Ovary (tissue), 9 donors: Measurements from ENCODE around the gene TCERG1L. TPM values are rescaled to one million over a fixed set of nuclear protein-coding genes. Genes with fewer than 3 reads are reported as not detected.

Experiments used
- DNase-seq, 5 donors: peaks; one replicate each; pipeline ENCODE4 v3.0.0-alpha.2; 2019 to 2020
- H3K27ac ChIP-seq, 2 donors: fragments of 200-600 bp; one replicate each; pipeline versions ENCODE4 v1.5.1 to v1.8.0; 2019 to 2022
- H3K27me3 ChIP-seq: fragments of 200-600 bp; one replicate; pipeline ENCODE4 v1.8.0; 2022
- H3K36me3 ChIP-seq: fragments of 200-600 bp; sonication (generic); one replicate; pipeline ENCODE4 v1.5.1; 2019
- H3K4me1 ChIP-seq: one replicate; pipeline ENCODE4 v1.8.1; 2013; ENCODE audit warnings: mild to moderate bottlenecking, moderate library complexity; ENCODE audit not compliant: insufficient read depth
- H3K4me3 ChIP-seq: fragments of 200-600 bp; sonication (generic); one replicate; pipeline ENCODE4 v1.5.1; 2017
- H3K9me3 ChIP-seq, 2 donors: fragments of 200-600 bp in 1 of 2; sonication (generic) in 1 of 2; one replicate each; pipeline versions ENCODE4 v1.5.1 to v1.8.1; 2013 to 2019; ENCODE audit warnings: mild to moderate bottlenecking in 1 of 2, moderate library complexity in 1 of 2
- EP300 ChIP-seq: sonication (generic); formaldehyde crosslinking; IDR thresholded peaks from one replicate; pipeline ENCODE4 v1.6.1; 2017; ENCODE audit warnings: antibody characterized with exemption
- POLR2A ChIP-seq: fragments of 450-650 bp; IDR thresholded peaks from one replicate; pipeline ENCODE4 v1.6.1; 2017; ENCODE audit warnings: antibody characterized with exemption, mild to moderate bottlenecking, moderate library complexity
- WGBS, 3 donors: extraction: QIAGEN DNeasy Blood & Tissue Kit in 1 of 3; methylation state at CpG; one replicate each; pipeline versions ENCODE4 v1.1.5 to v1.1.7; 2013 to 2017; 5-methylcytosine and 5-hydroxymethylcytosine counted together
- intact Hi-C, 4 donors: fragments of 100-400 bp; cut with DNase I; formaldehyde crosslinking; loops; one replicate each; pipeline versions ENCODE4 v1.11.0 to v1.15.1; 2022 to 2023
- polyA plus RNA-seq, 2 donors: library from polyadenylated mRNA; stranded (reverse); fragments of 200-250 nt in 1 of 2; fragments of 350-450 nt in 1 of 2; fragmentation: Illumina TruSeq in 1 of 2; extraction: RNeasy Lipid Tissue Mini Kit (QIAGEN cat#74804) in 1 of 2; gene quantifications; one replicate each; pipeline ENCODE4 v1.2.3, GENCODE V29; 2013 to 2014
- total RNA-seq, 7 donors: library from RNA; depleted of rRNA in 2 of 7; stranded (reverse); fragments of >200 nt in 2 of 7; fragmentation: NEBNext Ultra II Directional in 3 of 7; extraction: Animal tissue kit (Norgen Biotek cat#: 25700) in 3 of 7; gene quantifications; one replicate each; pipeline versions ENCODE4 v1.1.0 to v1.2.4, GENCODE V29; 2016 to 2023
- TF ChIP-seq, protein P1 (sequence below), 3 donors: fragments of 450-650 bp in 2 of 3; fragments of 200-600 bp in 1 of 3; IDR thresholded peaks; one replicate each; pipeline versions ENCODE4 v1.5.1 to v1.8.0; 2016 to 2022; ENCODE audit warnings: antibody characterized with exemption in 3 of 3, mild to moderate bottlenecking in 1 of 3
- donor health status: DM: no; HTN: no; CAD: no; lungs with moderate emphysema.
- donor health status: DM: no; HTN: no; CAD: no.
- donor health status: Bipolar disorder and iron deficiency.
- donor health status: DM: yes; HTN: yes; CAD: no.
- donor health status: DM: no; HTN: no; CAD: no.
- donor health status: DM: yes; HTN: yes; CAD: no.

The TCERG1L gene
- total and polyA plus RNA-seq, 9 donors: 1.1 to 8.0 (median 1.8) TPM

DNA sequence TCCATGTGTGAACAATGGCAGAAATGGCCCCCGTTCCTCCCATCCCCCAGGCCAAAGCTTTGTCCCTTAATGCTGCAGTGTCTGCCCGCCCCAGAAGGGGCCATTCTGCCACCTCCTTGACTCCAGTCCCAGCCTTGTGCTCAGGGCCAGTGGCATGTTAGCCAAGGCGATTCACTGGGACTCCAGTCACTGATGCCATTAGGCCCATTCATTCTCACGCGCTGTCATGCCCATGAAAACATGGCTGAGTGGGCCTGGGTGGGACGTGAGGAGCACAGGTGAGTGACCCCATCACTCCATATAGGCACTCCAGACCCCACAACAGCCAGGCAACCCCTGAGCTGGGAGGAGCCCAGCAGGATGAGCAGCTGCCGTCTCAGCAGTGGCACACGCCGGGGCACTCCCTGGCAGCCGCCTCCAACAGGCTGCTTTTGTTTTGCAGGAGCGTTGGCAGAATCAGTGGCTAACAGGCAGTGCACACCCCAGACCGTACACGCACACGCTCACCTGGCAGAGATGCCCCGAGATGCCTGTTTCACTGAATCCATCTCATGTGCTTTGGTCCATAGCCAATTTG is 79.5 kb downstream of the TCERG1L start:
- TF ChIP-seq, protein P1, sequence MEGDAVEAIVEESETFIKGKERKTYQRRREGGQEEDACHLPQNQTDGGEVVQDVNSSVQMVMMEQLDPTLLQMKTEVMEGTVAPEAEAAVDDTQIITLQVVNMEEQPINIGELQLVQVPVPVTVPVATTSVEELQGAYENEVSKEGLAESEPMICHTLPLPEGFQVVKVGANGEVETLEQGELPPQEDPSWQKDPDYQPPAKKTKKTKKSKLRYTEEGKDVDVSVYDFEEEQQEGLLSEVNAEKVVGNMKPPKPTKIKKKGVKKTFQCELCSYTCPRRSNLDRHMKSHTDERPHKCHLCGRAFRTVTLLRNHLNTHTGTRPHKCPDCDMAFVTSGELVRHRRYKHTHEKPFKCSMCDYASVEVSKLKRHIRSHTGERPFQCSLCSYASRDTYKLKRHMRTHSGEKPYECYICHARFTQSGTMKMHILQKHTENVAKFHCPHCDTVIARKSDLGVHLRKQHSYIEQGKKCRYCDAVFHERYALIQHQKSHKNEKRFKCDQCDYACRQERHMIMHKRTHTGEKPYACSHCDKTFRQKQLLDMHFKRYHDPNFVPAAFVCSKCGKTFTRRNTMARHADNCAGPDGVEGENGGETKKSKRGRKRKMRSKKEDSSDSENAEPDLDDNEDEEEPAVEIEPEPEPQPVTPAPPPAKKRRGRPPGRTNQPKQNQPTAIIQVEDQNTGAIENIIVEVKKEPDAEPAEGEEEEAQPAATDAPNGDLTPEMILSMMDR (IDR thresholded peaks at IDR 0.05): no peak
- TF ChIP-seq EP300: no peak
- no peak for TF ChIP-seq POLR2A
- intact Hi-C loops: no loop called here
- no peaks in the 10 kb centered on the region for H3K9me3 ChIP-seq
- 84 to 89% (median 88%) methylated on average over 15 of the region's 15 CpGs for WGBS, 3 donors
- no peaks in the 10 kb centered on the region for H3K27me3 ChIP-seq
- no peak overlapping the region for H3K4me3 ChIP-seq
- DNase-seq: no peak
- no peaks in the 10 kb centered on the region for H3K36me3 ChIP-seq
- H3K4me1 ChIP-seq: no peaks in the 10 kb centered on the region
- H3K27ac ChIP-seq: no peak overlapping the region

DNA sequence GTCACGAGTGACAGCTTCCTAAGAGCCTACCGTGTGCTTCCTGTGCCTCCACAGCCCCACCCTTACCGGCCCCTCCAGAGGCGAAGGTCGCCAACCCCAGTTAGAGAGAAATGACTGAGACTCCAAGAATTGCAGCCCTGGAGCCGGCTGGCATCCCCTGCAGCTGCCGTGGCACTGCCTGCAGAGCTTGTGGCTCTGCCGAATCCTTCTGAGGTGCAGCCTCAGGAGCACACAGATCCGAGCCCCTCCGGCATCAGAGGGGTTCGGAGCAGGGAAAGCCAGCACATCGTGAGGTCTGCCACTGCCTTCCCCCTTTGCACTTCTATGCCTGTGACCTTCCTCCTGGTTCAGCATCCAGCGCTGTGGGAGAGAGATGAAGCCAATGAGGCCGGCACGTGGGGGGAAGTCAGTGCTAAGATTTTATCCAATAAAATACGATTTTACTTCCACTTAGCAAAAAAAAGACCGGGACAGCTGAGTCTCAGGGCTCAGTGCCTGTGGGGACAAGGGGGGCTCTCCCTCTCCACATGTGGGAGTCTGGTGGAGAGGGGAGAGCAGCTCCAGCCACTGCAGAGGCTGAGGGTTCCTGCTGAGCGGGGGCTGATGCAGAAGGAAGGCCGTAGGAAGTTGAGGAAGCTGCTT is 80.1 kb downstream of the TCERG1L start:
- H3K4me3 ChIP-seq: no peak overlapping the region
- intact Hi-C loops: no loop called here
- no peaks in the 10 kb centered on the region for H3K27me3 ChIP-seq
- H3K9me3 ChIP-seq: no peaks in the 10 kb centered on the region
- H3K36me3 ChIP-seq: no peaks in the 10 kb centered on the region
- WGBS, 3 donors: 62 to 67% (median 64%) methylated on average over 19 of the region's 19 CpGs
- H3K27ac ChIP-seq: no peak overlapping the region
- no peaks in the 10 kb centered on the region for H3K4me1 ChIP-seq
- TF ChIP-seq, protein P1 (IDR thresholded peaks at IDR 0.05): no peak
- TF ChIP-seq POLR2A: no peak
- TF ChIP-seq EP300: no peak
- no peak for DNase-seq

DNA sequence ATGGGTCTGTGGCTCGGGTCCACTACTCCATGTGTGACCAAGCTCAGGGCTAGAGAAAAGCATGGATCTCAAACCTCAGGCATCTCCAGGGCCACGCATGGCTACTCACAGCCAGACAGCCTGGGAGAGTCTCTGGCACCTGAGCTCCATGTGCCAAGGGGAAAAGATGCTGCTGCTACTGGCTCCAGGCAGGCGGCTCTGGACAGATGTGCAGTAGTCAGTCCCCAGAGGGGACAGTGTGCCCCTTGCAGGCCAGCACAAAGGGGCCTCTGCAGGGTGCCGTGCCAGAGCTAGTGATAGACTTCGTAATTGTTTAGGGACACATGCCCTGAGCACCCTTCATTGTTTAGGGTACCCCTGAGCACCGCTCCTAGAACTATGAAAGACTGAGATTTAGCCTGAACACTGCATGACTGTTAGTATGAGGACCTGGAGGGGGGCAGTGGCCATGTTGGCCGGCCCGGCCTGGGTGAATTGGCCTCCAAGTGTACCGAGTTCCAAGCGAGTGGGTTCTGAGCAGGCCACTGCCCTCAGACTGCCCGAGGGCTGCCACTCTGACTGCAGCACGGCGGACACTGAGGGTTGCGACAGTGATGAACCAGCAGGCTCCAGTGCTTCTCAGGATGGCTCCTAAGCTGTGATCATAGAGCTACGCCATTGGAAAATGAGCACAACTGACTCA is 80.7 kb downstream of the TCERG1L start:
- peak in 1 of 5 donors; percentile 3 for DNase-seq
- TF ChIP-seq POLR2A (no peak), EP300 (no peak)
- TF ChIP-seq, protein P1 (IDR thresholded peaks at IDR 0.05): no peak
- Histone ChIP-seq H3K27me3 (no peaks in the 10 kb centered on the region), H3K36me3 (no peaks in the 10 kb centered on the region), H3K27ac (no peak overlapping the region), H3K4me1 (no peaks in the 10 kb centered on the region), H3K4me3 (no peak overlapping the region), H3K9me3 (no peaks in the 10 kb centered on the region)
- intact Hi-C loops: no loop called here
- WGBS, 3 donors: 93 to 96% (median 93%) methylated on average over 15 of the region's 15 CpGs

DNA sequence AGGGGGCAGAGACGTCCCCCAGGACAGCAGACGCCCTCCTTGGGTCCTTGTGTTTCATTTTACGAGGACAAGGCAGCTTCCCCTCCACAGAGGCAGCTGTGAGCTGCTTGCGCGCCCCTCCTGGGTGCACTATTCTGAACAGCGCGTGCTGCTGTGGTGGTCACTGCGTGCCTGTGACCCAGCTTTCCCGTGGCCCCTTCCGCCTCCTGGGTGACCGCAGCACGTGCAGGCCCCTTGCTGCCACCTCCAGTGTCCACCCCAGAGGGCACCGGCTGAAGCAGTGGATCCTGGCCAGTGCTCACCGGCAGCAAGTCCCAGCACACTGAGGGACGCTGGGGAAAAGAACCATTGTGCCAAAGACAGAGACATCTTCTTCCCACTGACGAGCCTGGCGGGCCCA is 81.4 kb downstream of the TCERG1L start:
- intact Hi-C loops: no loop called here
- H3K27me3 ChIP-seq: no peaks in the 10 kb centered on the region
- H3K27ac ChIP-seq: no peak overlapping the region
- no peak overlapping the region for H3K4me3 ChIP-seq
- WGBS, 3 donors: 92 to 97% (median 95%) methylated on average over 17 of the region's 17 CpGs
- TF ChIP-seq POLR2A (no peak), EP300 (no peak)
- TF ChIP-seq, protein P1 (IDR thresholded peaks at IDR 0.05): no peak
- H3K4me1 ChIP-seq: no peaks in the 10 kb centered on the region
- no peaks in the 10 kb centered on the region for H3K9me3 ChIP-seq
- peak in 1 of 5 donors; percentile 5 for DNase-seq
- no peaks in the 10 kb centered on the region for H3K36me3 ChIP-seq
